Subcutaneous abdominal adipose tissue (tissue), 5 donors: ENCODE data around the gene NHLRC2.

Source experiments
- H3K27ac ChIP-seq: one replicate; pipeline ENCODE4 v1.7.0; 2013; ENCODE audit warnings: low read depth, mild to moderate bottlenecking, inconsistent platforms, low read length, moderate library complexity
- H3K27me3 ChIP-seq, 5 donors: one replicate each; pipeline ENCODE4 v1.7.0; 2013; ENCODE audit warnings: low read length in 5 of 5, inconsistent platforms in 1 of 5; ENCODE audit not compliant: control insufficient read depth in 5 of 5, insufficient read depth in 4 of 5
- H3K36me3 ChIP-seq, 5 donors: one replicate each; pipeline ENCODE4 v1.7.0; 2013; ENCODE audit warnings: low read length in 5 of 5; ENCODE audit not compliant: control insufficient read depth in 5 of 5, insufficient read depth in 5 of 5
- H3K4me1 ChIP-seq, 5 donors: one replicate each; pipeline ENCODE4 v1.7.0; 2013; ENCODE audit warnings: low read length in 5 of 5, mild to moderate bottlenecking in 3 of 5, moderate library complexity in 1 of 5; ENCODE audit not compliant: control insufficient read depth in 5 of 5, insufficient read depth in 5 of 5
- H3K4me3 ChIP-seq, 5 donors: one replicate each; pipeline ENCODE4 v1.7.0; 2013; ENCODE audit warnings: low read length in 5 of 5, low read depth in 1 of 5
- H3K9ac ChIP-seq, 5 donors: one replicate each; pipeline ENCODE4 v1.7.0; 2013; ENCODE audit warnings: low read length in 5 of 5, mild to moderate bottlenecking in 4 of 5, moderate library complexity in 3 of 5
- H3K9me3 ChIP-seq, 5 donors: one replicate each; pipeline ENCODE4 v1.7.0; 2013; ENCODE audit warnings: low read length in 5 of 5; ENCODE audit not compliant: control insufficient read depth in 5 of 5
- donor health status: healthy.
- donor health status: healthy.
- donor health status: healthy.
- donor health status: healthy.
- donor health status: healthy.

Gene NHLRC2

DNA sequence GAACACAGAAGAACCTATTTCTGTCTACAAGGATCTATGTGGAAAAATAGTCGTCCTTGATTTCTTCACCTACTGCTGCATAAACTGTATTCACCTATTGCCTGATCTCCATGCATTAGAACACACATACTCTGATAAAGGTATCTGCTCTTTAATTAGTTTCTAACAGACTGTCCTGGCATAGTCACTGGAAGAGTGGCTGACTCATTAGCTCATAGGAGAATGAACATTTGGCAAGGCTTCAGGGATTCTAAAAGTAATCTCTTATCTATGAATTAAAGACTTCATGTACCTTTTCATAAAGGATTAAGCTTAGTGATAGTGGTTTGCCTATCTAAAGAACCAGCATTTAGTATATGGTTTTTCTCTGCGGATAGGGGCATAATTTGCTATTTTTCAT is 4.1 kb downstream of the NHLRC2 start:
- Histone ChIP-seq H3K27ac (no peak overlapping the region), H3K4me1 (peaks cover 5 to 33% (median 27%) of the 10 kb centered on the region in 5 donors), H3K36me3 (peaks cover 20 to 33% (median 25%) of the 10 kb centered on the region in 5 donors), H3K9me3 (no peaks in the 10 kb centered on the region), H3K9ac (no peak overlapping the region), H3K4me3 (no peak overlapping the region), H3K27me3 (no peaks in the 10 kb centered on the region)

DNA sequence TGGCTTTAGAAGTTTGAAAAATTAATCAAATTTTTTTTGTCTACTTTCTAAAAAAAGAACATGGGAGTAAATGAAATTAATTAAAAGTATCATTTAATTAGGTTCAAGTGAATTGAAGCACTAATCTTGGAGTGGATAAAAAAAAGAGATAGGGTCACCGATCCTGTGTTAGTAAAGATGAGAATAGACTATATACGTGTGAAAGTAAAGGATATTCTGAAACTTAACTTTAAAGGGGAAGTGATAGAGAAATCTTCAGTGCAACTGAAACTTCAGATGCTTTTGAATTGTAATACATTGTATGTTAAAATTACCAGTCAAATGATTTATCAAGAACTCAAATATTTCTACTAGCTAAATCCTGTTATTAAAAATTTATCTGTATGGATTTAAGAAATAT is 4.8 kb downstream of the NHLRC2 start:
- Histone ChIP-seq H3K36me3 (peaks cover 22 to 34% (median 26%) of the 10 kb centered on the region in 5 donors), H3K4me1 (peaks cover 5 to 30% (median 22%) of the 10 kb centered on the region in 5 donors), H3K9me3 (no peaks in the 10 kb centered on the region), H3K4me3 (no peak overlapping the region), H3K9ac (no peak overlapping the region), H3K27ac (no peak overlapping the region), H3K27me3 (no peaks in the 10 kb centered on the region)

DNA sequence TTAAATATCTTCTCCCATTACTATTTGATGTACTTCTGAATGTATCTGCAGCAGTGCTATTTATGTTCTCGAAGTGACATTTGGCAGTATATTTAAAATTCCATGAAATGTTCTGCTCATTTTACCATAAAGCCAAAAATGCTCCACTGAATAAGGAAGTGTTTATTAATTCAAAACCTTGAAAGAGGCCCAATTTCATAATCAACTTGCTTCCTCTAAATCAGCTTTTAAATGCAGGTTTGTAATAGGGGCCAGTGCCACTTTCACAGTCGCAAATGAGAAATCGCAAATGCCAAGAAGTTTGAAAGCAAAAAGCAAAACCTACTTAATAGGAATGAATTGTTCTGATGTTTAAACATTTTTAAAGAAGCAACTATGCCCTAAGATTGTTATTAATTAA is 11.4 kb downstream of the NHLRC2 start:
- H3K27me3 ChIP-seq, result no peaks in the 10 kb centered on the region
- no peak overlapping the region for H3K4me3 ChIP-seq
- peaks cover 6 to 18% (median 10%) of the 10 kb centered on the region in 5 donors for H3K36me3 ChIP-seq
- H3K9me3 ChIP-seq, result peaks cover 0 to 4% (median 0%) of the 10 kb centered on the region in 5 donors
- no peak overlapping the region for H3K27ac ChIP-seq
- peaks cover 0 to 2% (median 0%) of the 10 kb centered on the region in 5 donors for H3K4me1 ChIP-seq
- no peak overlapping the region for H3K9ac ChIP-seq

DNA sequence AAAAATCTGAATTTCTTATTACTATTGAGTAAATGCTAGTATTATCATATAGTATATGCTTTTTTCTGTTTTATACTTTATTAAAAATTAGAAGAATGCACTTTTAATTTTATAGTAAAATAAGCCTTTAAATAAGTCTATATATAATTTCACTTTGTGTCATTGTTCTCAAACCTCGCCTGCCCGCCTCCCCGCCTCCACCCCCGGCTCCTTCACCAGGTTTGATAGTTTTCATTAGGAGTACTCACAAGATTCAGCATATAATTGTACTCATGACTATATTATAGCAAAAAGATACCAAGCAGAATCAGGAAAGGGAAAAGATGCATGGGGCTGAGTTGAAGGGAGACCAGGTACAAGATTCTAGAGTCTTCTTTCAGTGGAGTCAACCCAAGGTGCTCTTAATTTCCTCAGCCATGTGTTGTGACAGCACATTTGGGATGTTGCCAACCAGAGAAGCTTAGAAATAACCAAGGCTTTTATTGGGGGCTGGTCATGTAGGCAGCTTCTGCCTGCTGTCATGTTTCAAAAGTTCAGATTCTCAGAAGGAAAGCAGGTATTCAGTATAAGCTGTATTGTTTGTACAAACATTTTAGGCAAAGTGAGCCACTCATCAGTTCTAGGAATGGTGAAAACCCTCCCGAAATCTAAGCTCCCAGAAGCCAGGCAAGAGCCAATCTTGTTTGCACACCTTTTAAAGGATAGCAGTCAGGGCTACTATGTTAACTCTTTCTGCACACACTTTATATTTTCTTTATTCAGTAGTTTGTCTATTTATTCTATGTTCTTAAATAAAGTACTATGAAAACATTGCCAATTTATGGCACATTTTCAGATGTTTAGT is 12.3 kb downstream of the NHLRC2 start:
- H3K4me1 ChIP-seq, result peaks cover 0 to 2% (median 0%) of the 10 kb centered on the region in 5 donors

DNA sequence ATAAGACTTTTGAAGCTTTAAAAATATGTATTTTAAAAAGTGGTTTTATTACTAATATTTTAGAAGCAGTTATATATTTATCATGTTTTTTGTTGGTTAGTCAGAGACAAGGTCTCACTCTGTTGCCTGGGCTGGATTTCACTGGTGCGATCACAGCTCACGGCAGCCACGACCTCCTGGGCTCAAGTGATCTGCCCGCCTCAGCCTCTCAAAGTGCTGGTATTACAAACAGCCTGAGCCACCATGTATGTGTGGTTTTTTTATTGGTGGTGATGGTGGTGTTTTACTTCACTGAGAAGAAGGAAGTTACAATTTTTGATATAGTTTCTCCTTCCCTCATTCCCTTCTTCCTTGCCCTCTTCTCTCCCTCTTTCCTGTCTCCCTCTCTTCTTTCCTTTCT is 13.4 kb downstream of the NHLRC2 start:
- H3K27me3 ChIP-seq, result no peaks in the 10 kb centered on the region
- H3K36me3 ChIP-seq, result peaks cover 0 to 13% (median 8%) of the 10 kb centered on the region in 5 donors
- H3K9me3 ChIP-seq, result peaks cover 0 to 17% (median 6%) of the 10 kb centered on the region in 5 donors
- H3K27ac ChIP-seq, result no peak overlapping the region
- no peak overlapping the region for H3K4me3 ChIP-seq
- peaks cover 0 to 2% (median 0%) of the 10 kb centered on the region in 5 donors for H3K4me1 ChIP-seq
- H3K9ac ChIP-seq, result no peak overlapping the region

More for the DNA sequence above, 12.3 kb downstream of the NHLRC2 start:
- Histone ChIP-seq H3K36me3 (peaks cover 0 to 10% (median 5%) of the 10 kb centered on the region in 5 donors), H3K9ac (no peak overlapping the region), H3K27ac (no peak overlapping the region), H3K27me3 (no peaks in the 10 kb centered on the region), H3K9me3 (peaks cover 0 to 7% (median 0%) of the 10 kb centered on the region in 5 donors), H3K4me3 (no peak overlapping the region)

DNA sequence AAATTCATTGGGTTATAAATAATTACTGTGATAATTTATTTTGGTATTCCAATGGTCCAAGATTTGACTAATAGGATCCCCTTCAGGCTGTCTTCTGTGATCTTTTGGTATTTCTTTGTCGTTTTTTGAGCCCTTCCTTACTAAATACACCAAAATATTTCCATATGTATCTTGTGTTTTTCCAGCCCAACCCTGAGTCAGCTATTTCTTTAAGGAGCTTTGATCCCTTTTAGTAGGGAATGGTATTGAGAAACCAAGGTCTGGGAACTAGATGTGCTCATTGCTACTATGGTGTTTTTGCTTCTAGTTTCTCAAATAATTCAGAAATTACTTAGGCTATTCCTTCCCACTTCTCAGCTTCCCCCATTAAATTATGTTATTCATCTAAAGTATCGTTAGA is 15.3 kb downstream of the NHLRC2 start:
- Histone ChIP-seq H3K9me3 (peaks cover 0 to 25% (median 12%) of the 10 kb centered on the region in 5 donors), H3K27ac (no peak overlapping the region), H3K4me1 (peaks cover 0 to 2% (median 0%) of the 10 kb centered on the region in 5 donors), H3K9ac (no peak overlapping the region), H3K4me3 (no peak overlapping the region), H3K27me3 (no peaks in the 10 kb centered on the region), H3K36me3 (peaks cover 0 to 18% (median 0%) of the 10 kb centered on the region in 5 donors)

DNA sequence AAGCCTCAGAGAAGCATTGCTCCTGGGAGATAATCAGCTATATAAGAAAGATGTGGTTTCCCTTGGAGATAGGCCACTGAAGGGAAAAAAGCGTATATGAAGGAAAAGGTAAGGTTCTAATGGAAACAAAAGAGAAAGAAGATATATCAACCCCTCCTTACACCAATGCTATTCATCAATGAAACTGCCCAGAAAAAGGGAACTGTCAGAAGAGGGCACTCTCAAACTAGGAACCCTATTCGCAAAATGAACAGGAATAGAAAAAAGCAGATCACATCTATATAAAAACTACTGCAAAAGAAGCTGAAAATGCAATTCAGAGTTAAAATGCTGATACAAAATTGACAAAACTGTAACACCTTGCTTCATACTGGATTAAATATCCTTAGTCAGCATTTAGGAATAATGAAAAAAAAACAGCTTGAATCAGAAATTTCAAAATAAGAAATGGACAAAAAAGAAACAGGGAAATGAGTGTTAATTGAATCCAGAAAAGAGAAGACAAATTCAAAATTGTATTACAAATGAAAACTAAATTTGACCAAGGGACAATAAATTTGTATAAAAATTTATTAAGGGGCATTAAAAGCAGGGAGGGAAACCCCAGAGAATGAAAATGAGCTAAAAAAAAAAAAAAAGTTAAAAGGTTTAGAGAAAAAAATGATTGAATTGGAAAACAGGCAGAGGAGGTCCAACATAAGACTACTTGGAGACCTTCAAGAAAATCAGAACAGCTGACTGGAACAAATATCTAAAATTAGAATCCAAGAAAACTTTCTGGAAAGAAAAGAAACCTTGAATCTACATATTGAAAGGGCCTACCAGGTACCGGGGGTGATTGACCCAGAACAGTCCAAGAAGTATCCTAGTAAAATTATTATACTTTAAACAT is 17.9 kb downstream of the NHLRC2 start:
- Histone ChIP-seq H3K4me1 (no peaks in the 10 kb centered on the region), H3K9me3 (peaks cover 0 to 25% (median 12%) of the 10 kb centered on the region in 5 donors), H3K27ac (no peak overlapping the region), H3K27me3 (no peaks in the 10 kb centered on the region), H3K4me3 (no peak overlapping the region), H3K9ac (no peak overlapping the region), H3K36me3 (peaks cover 1 to 22% (median 5%) of the 10 kb centered on the region in 5 donors)

DNA sequence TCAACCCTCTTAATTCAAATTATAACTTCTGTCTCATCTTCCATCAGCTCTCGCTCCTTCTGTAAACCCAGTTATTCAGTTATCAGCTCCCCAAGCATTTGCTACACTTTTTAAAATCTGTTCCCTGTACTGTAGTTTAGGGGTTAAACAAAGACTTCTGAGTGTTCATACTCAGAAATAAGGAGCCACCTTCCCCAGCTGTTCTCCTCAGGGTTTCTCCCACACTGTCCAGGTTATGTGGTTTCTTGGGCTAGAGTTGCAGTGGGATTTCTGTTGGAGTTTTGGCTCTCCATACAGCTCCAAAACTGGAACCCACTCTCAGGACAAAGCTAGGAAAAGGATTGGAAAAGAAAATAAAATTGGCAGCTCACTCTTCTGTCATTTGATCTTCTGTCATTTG is 20.8 kb downstream of the NHLRC2 start:
- Histone ChIP-seq H3K9ac (no peak overlapping the region), H3K27me3 (no peaks in the 10 kb centered on the region), H3K4me1 (no peaks in the 10 kb centered on the region), H3K4me3 (no peak overlapping the region), H3K36me3 (peaks cover 6 to 29% (median 10%) of the 10 kb centered on the region in 5 donors), H3K27ac (no peak overlapping the region), H3K9me3 (peaks cover 0 to 25% (median 12%) of the 10 kb centered on the region in 5 donors)

DNA sequence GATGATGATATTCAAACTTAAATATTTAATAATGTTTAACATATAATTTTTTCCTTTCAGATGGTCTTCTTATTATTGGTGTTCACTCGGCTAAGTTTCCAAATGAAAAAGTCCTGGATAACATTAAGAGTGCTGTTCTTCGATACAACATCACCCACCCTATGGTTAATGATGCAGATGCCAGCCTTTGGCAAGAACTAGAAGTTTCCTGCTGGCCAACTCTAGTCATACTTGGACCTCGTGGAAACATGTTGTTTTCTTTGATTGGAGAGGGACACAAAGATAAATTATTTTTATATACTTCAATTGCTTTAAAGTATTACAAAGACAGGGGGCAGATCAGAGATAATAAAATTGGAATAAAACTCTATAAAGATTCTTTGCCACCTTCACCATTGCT is 22.0 kb downstream of the NHLRC2 start:
- peaks cover 8 to 37% (median 12%) of the 10 kb centered on the region in 5 donors for H3K36me3 ChIP-seq
- no peaks in the 10 kb centered on the region for H3K4me1 ChIP-seq
- peaks cover 0 to 21% (median 12%) of the 10 kb centered on the region in 5 donors for H3K9me3 ChIP-seq
- H3K9ac ChIP-seq, result no peak overlapping the region
- H3K27me3 ChIP-seq, result no peaks in the 10 kb centered on the region
- no peak overlapping the region for H3K4me3 ChIP-seq
- H3K27ac ChIP-seq, result no peak overlapping the region
